NB4 (cell line): Measurements from ENCODE around the gene CDH7.

ENCODE experiments used
- DNase-seq: peaks from one replicate; pipeline ENCODE4 v3.0.0; 2010; ENCODE audit warnings: low read depth
- H3K4me3 ChIP-seq: one replicate; pipeline ENCODE4 v1.5.1; 2011; ENCODE audit warnings: mild to moderate bottlenecking, low read depth, low read length, moderate library complexity
- MYC ChIP-seq: IDR thresholded peaks from 2 replicates; pipeline ENCODE4 v1.6.1; 2011; ENCODE audit warnings: low read depth, low read length
- POLR2A ChIP-seq: IDR thresholded peaks from 2 replicates; pipeline ENCODE4 v1.6.1; 2011; ENCODE audit warnings: mild to moderate bottlenecking; ENCODE audit not compliant: insufficient read length; ENCODE audit errors: extremely low read depth
- TF ChIP-seq, protein P1 (sequence below): IDR thresholded peaks from 2 replicates; pipeline ENCODE4 v1.6.1; 2011; ENCODE audit warnings: low read depth, low read length
- TF ChIP-seq, protein P2 (sequence below): IDR thresholded peaks from one replicate; pipeline ENCODE4 v1.5.1; 2012; ENCODE audit warnings: low read depth, low read length

CDH7 gene

DNA sequence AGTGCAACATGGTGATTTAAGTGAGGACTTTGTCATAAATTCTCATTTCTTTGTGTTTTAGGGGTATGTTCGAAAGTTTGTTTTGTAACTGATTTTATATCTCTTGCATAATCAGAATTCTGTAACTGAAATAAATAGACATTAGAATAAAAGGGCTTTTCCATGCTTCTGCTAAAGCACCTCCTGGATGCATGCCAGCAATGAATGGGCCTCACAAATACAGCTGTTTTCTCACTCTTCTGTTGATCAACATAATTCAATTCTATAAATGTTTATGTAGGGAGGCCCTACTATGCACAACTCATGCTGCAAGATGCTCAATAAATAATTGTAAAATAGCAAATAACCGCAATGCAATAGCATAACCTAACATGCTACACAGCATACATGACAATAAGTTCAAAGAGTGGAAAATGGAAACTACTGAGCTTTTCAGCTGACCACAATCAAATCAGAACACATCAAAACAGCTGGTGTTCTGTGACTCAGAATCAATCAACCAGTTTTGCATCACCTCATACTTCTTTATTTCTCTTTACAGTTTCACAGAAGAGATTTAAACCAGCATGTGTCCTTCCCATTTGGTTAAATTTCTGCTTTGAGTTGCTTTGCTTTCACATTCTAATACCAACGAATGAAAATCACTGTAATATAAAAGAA, 11.0 kb downstream of the CDH7 start:
- H3K4me3 ChIP-seq = no peak overlapping the region
- DNase-seq = no peak
- TF ChIP-seq, protein P1, sequence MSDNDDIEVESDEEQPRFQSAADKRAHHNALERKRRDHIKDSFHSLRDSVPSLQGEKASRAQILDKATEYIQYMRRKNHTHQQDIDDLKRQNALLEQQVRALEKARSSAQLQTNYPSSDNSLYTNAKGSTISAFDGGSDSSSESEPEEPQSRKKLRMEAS = no peak
- TF ChIP-seq MYC (no peak), POLR2A (no peak)
- TF ChIP-seq, protein P2, sequence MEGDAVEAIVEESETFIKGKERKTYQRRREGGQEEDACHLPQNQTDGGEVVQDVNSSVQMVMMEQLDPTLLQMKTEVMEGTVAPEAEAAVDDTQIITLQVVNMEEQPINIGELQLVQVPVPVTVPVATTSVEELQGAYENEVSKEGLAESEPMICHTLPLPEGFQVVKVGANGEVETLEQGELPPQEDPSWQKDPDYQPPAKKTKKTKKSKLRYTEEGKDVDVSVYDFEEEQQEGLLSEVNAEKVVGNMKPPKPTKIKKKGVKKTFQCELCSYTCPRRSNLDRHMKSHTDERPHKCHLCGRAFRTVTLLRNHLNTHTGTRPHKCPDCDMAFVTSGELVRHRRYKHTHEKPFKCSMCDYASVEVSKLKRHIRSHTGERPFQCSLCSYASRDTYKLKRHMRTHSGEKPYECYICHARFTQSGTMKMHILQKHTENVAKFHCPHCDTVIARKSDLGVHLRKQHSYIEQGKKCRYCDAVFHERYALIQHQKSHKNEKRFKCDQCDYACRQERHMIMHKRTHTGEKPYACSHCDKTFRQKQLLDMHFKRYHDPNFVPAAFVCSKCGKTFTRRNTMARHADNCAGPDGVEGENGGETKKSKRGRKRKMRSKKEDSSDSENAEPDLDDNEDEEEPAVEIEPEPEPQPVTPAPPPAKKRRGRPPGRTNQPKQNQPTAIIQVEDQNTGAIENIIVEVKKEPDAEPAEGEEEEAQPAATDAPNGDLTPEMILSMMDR = no peak

DNA sequence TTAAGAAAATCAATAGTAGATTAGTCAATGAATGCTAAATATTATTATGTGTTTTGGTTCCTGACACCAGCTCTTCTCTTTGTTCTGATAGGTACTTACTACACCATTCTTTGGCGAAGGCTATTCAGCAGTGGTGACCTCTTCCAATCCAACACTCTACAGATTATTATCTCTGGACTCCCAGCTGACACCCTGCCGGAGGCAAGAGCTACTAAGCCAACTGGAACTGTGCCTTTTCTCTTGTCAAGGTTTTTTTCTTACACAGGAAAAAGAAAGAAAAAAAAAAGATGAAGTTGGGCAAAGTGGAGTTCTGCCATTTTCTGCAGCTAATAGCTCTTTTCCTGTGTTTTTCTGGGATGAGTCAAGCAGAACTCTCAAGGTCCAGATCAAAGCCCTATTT, 11.7 kb downstream of the CDH7 start:
- no peak for DNase-seq
- H3K4me3 ChIP-seq = no peak overlapping the region

DNA sequence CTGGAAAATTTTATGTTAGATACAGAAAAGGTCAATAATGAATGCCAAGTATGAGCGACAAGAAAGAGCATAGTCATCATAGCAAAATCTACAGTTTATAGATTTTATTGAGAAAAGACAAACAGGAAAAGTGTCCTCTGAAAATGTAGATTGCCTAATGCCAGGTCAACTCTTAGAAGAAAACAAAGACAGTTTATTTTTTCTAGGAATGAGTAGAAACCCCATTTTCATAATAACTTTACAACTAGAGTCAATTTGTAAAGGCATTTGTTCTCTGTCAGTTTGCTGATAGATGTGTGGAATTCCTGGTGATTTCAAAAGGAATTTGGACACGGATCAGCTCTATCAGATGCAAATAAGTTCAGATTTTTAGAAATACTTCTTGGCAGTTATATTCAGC, 16.6 kb downstream of the CDH7 start:
- DNase-seq = no peak
- TF ChIP-seq, protein P2 = no peak
- H3K4me3 ChIP-seq = no peak overlapping the region

More for the DNA sequence above, 11.7 kb downstream of the CDH7 start:
- TF ChIP-seq, protein P2 = no peak
- TF ChIP-seq, protein P1 = no peak
- TF ChIP-seq POLR2A (no peak), MYC (no peak)

DNA sequence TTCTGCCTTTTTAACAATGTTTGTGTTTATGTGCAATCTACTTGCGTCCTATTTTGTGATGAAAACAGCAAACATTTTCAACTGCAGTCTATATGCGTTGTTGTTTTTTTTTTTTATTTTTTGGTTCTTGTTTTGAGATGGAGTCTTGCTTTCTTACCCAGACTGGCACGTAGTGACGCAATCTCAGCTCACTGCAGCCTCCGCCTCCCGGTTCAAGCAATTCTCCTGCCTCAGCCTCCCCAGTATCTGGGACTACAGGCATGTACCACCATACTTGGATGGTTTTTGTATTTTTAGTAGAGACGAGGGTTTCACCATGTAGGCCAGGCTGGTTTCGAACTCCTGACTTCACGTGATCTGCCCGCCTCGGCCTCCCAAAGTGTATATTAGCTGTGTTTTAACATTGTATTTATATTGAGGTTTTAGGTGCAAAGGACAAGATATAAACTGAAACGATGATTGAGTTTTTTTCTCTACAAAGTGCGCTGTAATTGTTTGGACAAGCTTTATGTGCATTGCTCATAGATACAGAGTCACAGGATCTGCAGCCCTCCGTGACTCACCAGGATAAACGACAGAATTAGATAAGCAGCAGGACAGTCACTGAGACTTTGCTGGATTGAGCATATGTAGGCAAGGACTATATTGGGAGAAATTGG, 17.4 kb downstream of the CDH7 start:
- TF ChIP-seq MYC (no peak), POLR2A (no peak)
- TF ChIP-seq, protein P1 = no peak
- TF ChIP-seq, protein P2 = no peak
- H3K4me3 ChIP-seq = no peak overlapping the region
- DNase-seq = no peak

DNA sequence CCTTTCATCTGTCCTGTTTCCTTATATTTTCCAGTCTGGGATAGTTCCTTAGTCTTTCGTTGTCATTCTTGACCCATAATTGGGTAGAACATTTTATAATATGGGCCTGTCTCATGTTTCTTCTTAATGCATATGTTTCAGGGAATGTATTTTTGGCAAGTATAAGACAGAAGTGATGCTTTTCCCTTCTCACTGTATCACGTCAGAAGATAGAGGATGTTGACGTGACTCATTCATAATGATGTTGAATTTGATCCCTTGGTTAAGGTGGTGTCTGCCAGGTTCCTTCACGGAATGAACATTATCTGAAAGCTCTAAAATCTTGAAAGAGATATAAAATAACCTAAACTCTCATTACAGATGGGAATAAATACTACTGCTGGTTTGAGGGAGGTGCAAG, 18.8 kb downstream of the CDH7 start:
- DNase-seq = no peak
- no peak overlapping the region for H3K4me3 ChIP-seq
- TF ChIP-seq, protein P1 = no peak
- TF ChIP-seq, protein P2 = no peak
